WTC11 (cell line): ENCODE measurements around the gene TSEN2. TPM values are rescaled to one million over a fixed set of nuclear protein-coding genes. Genes with fewer than 3 reads are reported as not detected.

Experiments used
- ATAC-seq: fragments of 200-7000 bp; cut with Tn5 transposase; 2 replicates; pipeline ENCODE4 v1.10.0; 2021; ENCODE audit warnings: mild to moderate bottlenecking, moderate library complexity
- CTCF ChIA-PET: fragments of 300-600 bp; sonication (Branson Sonifier 250); formaldehyde crosslinking; loops from one replicate; lab custom pipeline; 2021; ENCODE audit warnings: antibody characterized with exemption; lab: Charles Lee
- POLR2A ChIA-PET: fragments of 350-600 bp; sonication (Branson Sonifier 250); formaldehyde crosslinking; loops from one replicate; lab custom pipeline; 2021; ENCODE audit warnings: antibody characterized with exemption; lab: Charles Lee
- DNase-seq: peaks from one replicate; pipeline ENCODE4 v3.0.0; 2021; ENCODE audit warnings: low spot score
- H3K27ac Mint-ChIP-seq: 2 replicates; pipeline ENCODE4 v1.8.0; 2021; ENCODE audit warnings: mixed read lengths
- H3K27me3 Mint-ChIP-seq: 2 replicates; pipeline ENCODE4 v1.8.0; 2021; ENCODE audit warnings: low read depth, mild to moderate bottlenecking, moderate library complexity, mixed read lengths
- H3K36me3 Mint-ChIP-seq: 2 replicates; pipeline ENCODE4 v1.8.0; 2021; ENCODE audit warnings: mixed read lengths
- H3K4me1 Mint-ChIP-seq: 2 replicates; pipeline ENCODE4 v1.8.0; 2022; ENCODE audit warnings: mixed read lengths
- H3K4me3 Mint-ChIP-seq: 2 replicates; pipeline ENCODE4 v1.8.0; 2021; ENCODE audit warnings: mild to moderate bottlenecking, moderate library complexity, mixed read lengths
- H3K9me3 Mint-ChIP-seq: 2 replicates; pipeline ENCODE4 v1.8.0; 2021; ENCODE audit warnings: mixed read lengths
- ARID4B ChIP-seq: sonication (generic); formaldehyde crosslinking; IDR thresholded peaks from 2 replicates; pipeline ENCODE4 v1.8.0; 2023; ENCODE audit warnings: missing genetic modification reagents, mild to moderate bottlenecking, borderline replicate concordance
- CBFB ChIP-seq: sonication (generic); formaldehyde crosslinking; IDR thresholded peaks from 2 replicates; pipeline ENCODE4 v1.8.1; 2022; ENCODE audit warnings: mild to moderate bottlenecking, low read depth, missing genetic modification reagents
- CREM ChIP-seq: sonication (generic); formaldehyde crosslinking; IDR thresholded peaks from 2 replicates; pipeline ENCODE4 v1.8.1; 2022; ENCODE audit warnings: mild to moderate bottlenecking, missing genetic modification reagents, moderate library complexity
- E2F4 ChIP-seq: sonication (generic); formaldehyde crosslinking; IDR thresholded peaks from 2 replicates; pipeline ENCODE4 v1.8.1; 2022; ENCODE audit warnings: low read depth, mild to moderate bottlenecking, moderate library complexity, missing genetic modification reagents, borderline replicate concordance
- EMX1 ChIP-seq: fragments of 250-450 bp; sonication (Bioruptor Pico); IDR thresholded peaks from 2 replicates; pipeline ENCODE4 v1.8.0; 2021; ENCODE audit warnings: mild to moderate bottlenecking
- GRHL2 ChIP-seq: fragments of 250-450 bp; sonication (Bioruptor Pico); IDR thresholded peaks from 2 replicates; pipeline ENCODE4 v1.8.0; 2022; ENCODE audit warnings: mild to moderate bottlenecking, moderate library complexity; ENCODE audit not compliant: insufficient replicate concordance, severe bottlenecking
- HMGA2 ChIP-seq: fragments of 250-450 bp; sonication (Bioruptor Pico); IDR thresholded peaks from 2 replicates; pipeline ENCODE4 v1.4.0; 2021; ENCODE audit warnings: mild to moderate bottlenecking, moderate library complexity
- KAT7 ChIP-seq: sonication (generic); formaldehyde crosslinking; IDR thresholded peaks from 2 replicates; pipeline ENCODE4 v1.8.1; 2023; ENCODE audit warnings: missing genetic modification reagents, mild to moderate bottlenecking, borderline replicate concordance
- MLX ChIP-seq: sonication (generic); formaldehyde crosslinking; IDR thresholded peaks from 2 replicates; pipeline ENCODE4 v1.8.1; 2023; ENCODE audit warnings: mild to moderate bottlenecking, missing genetic modification reagents, moderate library complexity
- SMAD3 ChIP-seq: sonication (generic); formaldehyde crosslinking; IDR thresholded peaks from 2 replicates; pipeline ENCODE4 v1.8.0; 2022; ENCODE audit warnings: missing genetic modification reagents, mild to moderate bottlenecking, borderline replicate concordance
- SOX15 ChIP-seq: fragments of 250-450 bp; sonication (Bioruptor Pico); IDR thresholded peaks from 2 replicates; pipeline ENCODE4 v1.9.0; 2021; ENCODE audit warnings: mild to moderate bottlenecking
- TP53 ChIP-seq: sonication (generic); formaldehyde crosslinking; IDR thresholded peaks from 2 replicates; pipeline ENCODE4 v1.8.1; 2023; ENCODE audit warnings: mild to moderate bottlenecking, missing genetic modification reagents
- ZBTB43 ChIP-seq: sonication (generic); formaldehyde crosslinking; IDR thresholded peaks from 2 replicates; pipeline ENCODE4 v1.8.1; 2023; ENCODE audit warnings: mild to moderate bottlenecking, missing genetic modification reagents
- ZNF219 ChIP-seq: sonication (generic); formaldehyde crosslinking; IDR thresholded peaks from 2 replicates; pipeline ENCODE4 v1.8.0; 2023; ENCODE audit warnings: missing genetic modification reagents, mild to moderate bottlenecking, borderline replicate concordance
- ZNF281 ChIP-seq: sonication (generic); formaldehyde crosslinking; IDR thresholded peaks from 2 replicates; pipeline ENCODE4 v1.8.0; 2023; ENCODE audit warnings: mild to moderate bottlenecking, missing genetic modification reagents
- total RNA-seq: library from RNA; stranded (reverse); gene quantifications from 3 replicates; pipeline ENCODE4 v1.2.3, GENCODE V29; 2021
- TF ChIP-seq, protein P1 (sequence below): sonication (generic); formaldehyde crosslinking; IDR thresholded peaks from 2 replicates; pipeline ENCODE4 v1.8.1; 2023; ENCODE audit warnings: mild to moderate bottlenecking, moderate library complexity, missing genetic modification reagents
- TF ChIP-seq, protein P2 (sequence below): sonication (generic); formaldehyde crosslinking; IDR thresholded peaks from 2 replicates; pipeline ENCODE4 v1.8.1; 2022; ENCODE audit warnings: mild to moderate bottlenecking, missing genetic modification reagents, moderate library complexity, borderline replicate concordance

TSEN2 gene
- total RNA-seq, 1 experiment from 2014 or later, result 21.1 TPM

DNA sequence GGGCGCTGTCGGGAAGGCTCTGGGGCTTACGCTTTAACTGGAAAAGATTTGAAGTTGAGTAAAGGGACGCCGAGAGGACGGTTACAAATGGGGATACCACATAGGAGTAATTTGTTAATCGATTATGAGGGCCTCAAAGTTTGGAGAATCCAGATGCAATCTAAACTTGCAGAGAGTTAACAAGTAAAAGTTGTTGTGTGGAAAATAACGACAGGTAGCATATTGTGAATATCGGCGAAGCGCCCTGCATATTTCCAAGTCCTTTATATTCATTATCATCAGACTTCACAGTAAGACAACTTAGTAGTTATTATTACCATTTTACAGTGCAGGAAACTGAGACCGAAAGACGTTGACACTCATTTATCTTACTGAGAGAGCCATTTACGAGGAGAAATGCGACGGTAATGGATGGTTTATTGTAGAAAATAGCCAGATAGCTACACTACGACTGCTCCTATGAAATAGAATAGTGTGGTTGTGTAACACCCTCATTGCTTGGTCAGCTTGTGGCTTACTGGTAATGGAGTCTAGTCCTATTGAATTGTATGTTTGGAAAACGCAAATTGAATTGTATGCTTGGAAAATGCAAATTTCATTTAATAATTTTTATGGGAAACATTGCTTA is 73.3 kb downstream of the TSEN2 start:
- CTCF ChIA-PET, result no interaction called here

GRCh38 chr3:12558706-12559105 is 74.4 kb downstream of the TSEN2 start:
- CTCF ChIA-PET, result no interaction called here
- DNase-seq (no peak), ATAC-seq (no peak)
- Mint-ChIP-seq H3K27me3 (peaks cover 12% of the 10 kb centered on the region), H3K4me1 (peaks cover 51% of the 10 kb centered on the region), H3K9me3 (no peaks in the 10 kb centered on the region), H3K27ac (no peak overlapping the region), H3K4me3 (peak overlapping the region; percentile 81), H3K36me3 (no peaks in the 10 kb centered on the region)
- POLR2A ChIA-PET, result no interaction called here
- no peak for TF ChIP-seq KAT7 (CRISPR knock-in tag)
- no peak for TF ChIP-seq ZBTB43 (CRISPR knock-in tag)

More for the DNA sequence above, 73.3 kb downstream of the TSEN2 start:
- TF ChIP-seq ARID4B (CRISPR knock-in tag), result 0 out of 2 replicates have a peak, but pooled peaks have one; percentile 1
- no peak for TF ChIP-seq HMGA2 (CRISPR knock-in tag)
- no peak for TF ChIP-seq ZNF281 (CRISPR knock-in tag)
- no peak for TF ChIP-seq SOX15
- Mint-ChIP-seq H3K4me3 (peak overlapping the region; percentile 81), H3K4me1 (peaks cover 44% of the 10 kb centered on the region), H3K27ac (peak overlapping the region; percentile 92), H3K9me3 (no peaks in the 10 kb centered on the region), H3K36me3 (no peaks in the 10 kb centered on the region), H3K27me3 (peaks cover 17% of the 10 kb centered on the region)
- ATAC-seq (no peak), DNase-seq (no peak)
- POLR2A ChIA-PET, result interaction anchor here (0.5 to 1.0 kb wide), 2 partner anchors 15 to 284 kb away, joined by 3 read pairs; partner anchors contain the start of gene RPL32

DNA sequence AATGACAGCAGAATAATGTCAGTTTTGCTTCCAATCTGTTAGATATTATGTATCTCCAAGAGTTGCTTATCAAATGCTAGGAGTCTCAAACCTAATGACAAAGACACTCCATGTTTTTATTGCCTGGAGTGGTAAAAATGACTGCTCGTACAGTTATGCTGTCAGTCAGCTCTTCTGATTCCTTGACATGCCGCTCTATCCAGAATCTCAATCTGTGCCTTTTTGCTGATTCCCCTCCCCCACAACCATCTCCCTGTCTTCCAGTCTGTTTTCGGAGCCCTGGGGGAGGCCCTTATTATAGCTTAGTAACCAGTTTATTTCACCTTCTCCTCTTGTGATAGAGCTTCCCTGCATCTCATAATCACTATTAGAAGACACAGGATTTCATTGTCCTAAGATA is 75.2 kb downstream of the TSEN2 start:
- no peaks in the 10 kb centered on the region for H3K9me3 Mint-ChIP-seq
- no peaks in the 10 kb centered on the region for H3K36me3 Mint-ChIP-seq
- H3K4me3 Mint-ChIP-seq, result peak overlapping the region; percentile 24
- ATAC-seq (no peak), DNase-seq (no peak)
- H3K27me3 Mint-ChIP-seq, result peaks cover 12% of the 10 kb centered on the region
- H3K27ac Mint-ChIP-seq, result no peak overlapping the region
- peaks cover 54% of the 10 kb centered on the region for H3K4me1 Mint-ChIP-seq
- CTCF ChIA-PET, result interaction anchor here (0.6 kb wide), 1 partner anchor 160 kb away, joined by 4 read pairs; no protein-coding TSS in a partner anchor
- POLR2A ChIA-PET, result no interaction called here
- TF ChIP-seq ZNF219 (CRISPR knock-in tag) (no peak), EMX1 (CRISPR knock-in tag) (no peak), SMAD3 (no peak), CBFB (CRISPR knock-in tag) (no peak), GRHL2 (no peak), E2F4 (CRISPR knock-in tag) (no peak), CREM (CRISPR knock-in tag) (no peak), TP53 (no peak), MLX (CRISPR knock-in tag) (no peak)
- TF ChIP-seq, protein P1, sequence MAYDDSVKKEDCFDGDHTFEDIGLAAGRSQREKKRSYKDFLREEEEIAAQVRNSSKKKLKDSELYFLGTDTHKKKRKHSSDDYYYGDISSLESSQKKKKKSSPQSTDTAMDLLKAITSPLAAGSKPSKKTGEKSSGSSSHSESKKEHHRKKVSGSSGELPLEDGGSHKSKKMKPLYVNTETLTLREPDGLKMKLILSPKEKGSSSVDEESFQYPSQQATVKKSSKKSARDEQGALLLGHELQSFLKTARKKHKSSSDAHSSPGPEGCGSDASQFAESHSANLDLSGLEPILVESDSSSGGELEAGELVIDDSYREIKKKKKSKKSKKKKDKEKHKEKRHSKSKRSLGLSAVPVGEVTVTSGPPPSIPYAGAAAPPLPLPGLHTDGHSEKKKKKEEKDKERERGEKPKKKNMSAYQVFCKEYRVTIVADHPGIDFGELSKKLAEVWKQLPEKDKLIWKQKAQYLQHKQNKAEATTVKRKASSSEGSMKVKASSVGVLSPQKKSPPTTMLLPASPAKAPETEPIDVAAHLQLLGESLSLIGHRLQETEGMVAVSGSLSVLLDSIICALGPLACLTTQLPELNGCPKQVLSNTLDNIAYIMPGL (CRISPR knock-in tag), result no peak
- TF ChIP-seq, protein P2, sequence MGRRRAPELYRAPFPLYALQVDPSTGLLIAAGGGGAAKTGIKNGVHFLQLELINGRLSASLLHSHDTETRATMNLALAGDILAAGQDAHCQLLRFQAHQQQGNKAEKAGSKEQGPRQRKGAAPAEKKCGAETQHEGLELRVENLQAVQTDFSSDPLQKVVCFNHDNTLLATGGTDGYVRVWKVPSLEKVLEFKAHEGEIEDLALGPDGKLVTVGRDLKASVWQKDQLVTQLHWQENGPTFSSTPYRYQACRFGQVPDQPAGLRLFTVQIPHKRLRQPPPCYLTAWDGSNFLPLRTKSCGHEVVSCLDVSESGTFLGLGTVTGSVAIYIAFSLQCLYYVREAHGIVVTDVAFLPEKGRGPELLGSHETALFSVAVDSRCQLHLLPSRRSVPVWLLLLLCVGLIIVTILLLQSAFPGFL (CRISPR knock-in tag), result no peak
